Fibroblast of skin of left quadriceps (primary cell): ENCODE data around the gene S100P.
A peak's percentile ranks its signal among the peaks of the same experiment; 100 is the strongest.

Source experiments
- DNase-seq, 2 experiments: peaks; one replicate each; pipeline ENCODE4 v3.0.0-alpha.2; 2013; ENCODE audit warnings: low read depth in 2 of 2

S100P gene

DNA sequence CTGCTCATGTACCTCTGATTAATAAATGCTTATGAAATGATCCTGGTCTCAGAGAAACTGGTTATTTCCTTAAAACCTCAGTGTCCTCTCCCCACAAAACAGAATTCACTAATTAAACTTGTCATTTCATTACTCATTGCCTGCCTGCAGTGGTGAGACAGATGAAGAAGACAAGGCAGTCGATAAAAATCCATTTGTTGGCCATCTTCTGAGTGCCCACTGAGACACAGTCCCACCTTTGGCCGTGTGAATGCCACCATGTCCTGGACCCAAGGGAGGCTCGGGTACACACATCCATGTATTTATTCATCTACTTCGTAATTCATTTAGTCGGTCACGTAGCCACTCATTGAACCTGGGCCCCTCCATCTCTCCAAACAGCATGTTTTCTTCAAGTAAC, 3.5 kb downstream of the S100P start:
- no peak for DNase-seq

DNA sequence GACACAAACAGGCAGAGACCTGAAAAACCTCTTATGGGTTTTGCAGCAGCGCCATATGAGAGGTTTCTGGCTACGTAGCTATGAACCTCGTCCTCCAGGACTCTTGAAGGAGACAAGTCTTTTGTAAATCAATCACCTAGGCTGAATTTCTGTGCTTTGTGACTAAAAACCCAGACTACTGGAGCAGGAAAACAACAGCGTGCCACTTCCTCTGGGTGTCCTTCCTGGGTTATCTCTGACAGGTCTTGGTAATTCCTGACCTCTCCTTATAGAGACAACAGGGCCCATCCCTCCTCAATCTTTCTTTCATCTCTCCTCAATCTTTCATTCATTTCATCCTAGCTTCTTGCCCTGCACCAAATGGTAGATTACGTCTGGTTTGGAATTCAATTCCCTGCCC, 5.7 kb downstream of the S100P start:
- no peak for DNase-seq

DNA sequence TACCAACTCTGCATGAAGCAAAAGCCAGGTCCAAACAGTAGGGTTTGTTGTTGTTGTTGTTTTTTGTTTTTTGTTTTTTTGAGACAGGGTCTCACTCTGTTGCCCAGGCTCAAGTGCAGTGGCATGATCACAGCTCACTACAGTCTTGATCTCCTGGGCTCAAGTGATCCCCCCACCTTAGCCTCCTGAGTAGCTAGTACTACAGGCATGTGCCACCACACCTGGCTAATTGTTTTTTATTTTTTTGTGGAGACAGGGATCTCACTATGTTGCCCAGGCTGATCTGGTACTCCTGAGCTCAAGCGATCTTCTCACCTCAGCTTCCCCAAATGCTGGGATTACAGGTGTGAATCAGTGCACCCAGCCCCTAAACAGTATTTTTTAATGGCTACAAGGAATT, 6.2 kb downstream of the S100P start:
- no peak for DNase-seq

DNA sequence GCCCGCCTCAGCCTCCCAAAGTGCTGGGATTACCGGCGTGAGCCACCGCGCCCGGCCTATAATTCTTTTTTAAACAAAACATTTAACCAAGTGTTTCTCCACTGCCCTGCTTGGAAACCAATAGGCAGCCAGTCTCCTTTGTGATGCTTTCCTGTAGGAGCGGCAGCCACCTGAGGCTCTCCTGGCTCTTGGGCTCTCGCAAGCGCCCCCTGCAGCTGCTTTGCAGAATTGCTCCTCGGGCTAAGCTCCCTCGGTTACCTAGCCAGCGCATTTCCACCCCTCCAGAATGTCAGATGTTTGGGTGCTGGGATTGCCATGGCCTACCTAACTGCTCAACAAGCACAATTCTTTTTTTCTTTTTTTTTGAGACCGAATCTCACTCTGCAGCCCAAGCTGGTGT, 7.7 kb downstream of the S100P start:
- DNase-seq, result no peak

DNA sequence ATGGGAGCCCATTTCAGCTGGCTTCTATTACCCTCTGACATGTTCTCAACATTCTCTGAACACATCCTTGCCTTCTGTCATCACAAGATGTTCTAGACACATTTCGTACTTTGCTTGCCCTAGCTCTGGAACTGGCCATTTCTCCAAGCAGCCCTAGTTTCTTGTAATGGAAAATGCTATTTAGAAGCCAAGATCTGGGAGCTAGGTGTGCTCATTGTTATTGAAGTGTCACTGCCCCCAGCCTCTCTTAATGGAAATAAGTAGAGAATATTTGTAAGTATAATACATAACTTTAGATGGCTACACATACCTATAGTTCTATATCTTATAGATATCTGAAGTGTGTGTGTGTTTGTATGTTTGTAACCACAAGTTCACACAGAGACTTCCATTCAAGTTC, 9.1 kb downstream of the S100P start:
- no peak for DNase-seq

DNA sequence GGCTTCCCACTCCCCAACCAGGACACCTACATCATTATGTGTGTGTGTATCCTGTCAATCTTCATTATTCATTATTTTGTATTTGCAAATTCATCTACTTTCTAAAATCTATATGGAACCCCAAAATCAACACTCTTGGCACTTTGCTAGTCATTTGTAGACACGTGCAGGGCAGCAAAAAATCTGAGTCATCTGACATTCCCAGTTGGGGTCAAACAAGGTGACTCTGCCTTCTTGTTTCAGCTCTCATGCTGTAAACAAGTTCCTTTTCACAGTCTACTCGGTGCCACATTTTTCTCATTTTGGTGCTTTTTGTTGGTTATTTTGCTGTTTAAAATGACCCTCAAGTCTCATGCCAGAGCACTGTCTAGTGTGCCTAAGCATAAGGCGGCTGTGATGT, 10.1 kb downstream of the S100P start:
- no peak for DNase-seq

DNA sequence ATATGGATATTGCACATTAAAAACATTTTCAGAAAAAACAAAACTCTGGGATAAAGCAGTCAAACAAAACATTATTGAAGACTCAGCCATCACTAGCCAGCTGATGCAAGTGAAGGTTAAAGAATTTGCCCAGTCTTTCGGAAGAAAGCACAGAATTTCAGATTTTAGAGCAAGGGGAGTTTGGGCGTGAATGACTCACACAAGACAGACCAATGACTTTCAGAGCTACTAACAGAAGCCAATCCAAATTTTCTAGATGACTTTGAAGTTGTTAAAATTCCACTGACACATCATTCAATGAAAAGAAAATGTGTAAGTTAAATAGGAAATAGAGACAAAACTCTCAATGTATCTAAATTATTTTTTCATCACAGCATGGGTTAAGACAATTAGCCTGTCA, 12.0 kb downstream of the S100P start:
- DNase-seq, result no peak

DNA sequence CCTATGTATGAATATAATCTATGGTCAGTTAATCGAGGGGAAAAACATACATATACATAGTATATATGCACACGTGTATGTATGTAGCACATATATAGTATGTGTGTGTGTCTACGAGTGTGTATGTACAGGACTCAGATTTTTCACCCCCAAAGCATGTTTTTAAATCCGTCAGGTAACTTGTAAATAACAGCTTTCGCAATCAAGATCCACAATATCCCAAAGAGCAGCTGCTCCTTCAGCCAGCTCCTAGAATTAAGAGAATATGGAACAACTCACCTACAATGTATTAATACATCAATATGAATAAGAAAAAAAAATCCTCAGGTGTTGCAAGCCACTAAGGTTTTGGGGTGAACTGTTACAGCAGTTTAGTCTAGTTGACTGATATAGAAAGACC, 12.5 kb downstream of the S100P start:
- no peak for DNase-seq

DNA sequence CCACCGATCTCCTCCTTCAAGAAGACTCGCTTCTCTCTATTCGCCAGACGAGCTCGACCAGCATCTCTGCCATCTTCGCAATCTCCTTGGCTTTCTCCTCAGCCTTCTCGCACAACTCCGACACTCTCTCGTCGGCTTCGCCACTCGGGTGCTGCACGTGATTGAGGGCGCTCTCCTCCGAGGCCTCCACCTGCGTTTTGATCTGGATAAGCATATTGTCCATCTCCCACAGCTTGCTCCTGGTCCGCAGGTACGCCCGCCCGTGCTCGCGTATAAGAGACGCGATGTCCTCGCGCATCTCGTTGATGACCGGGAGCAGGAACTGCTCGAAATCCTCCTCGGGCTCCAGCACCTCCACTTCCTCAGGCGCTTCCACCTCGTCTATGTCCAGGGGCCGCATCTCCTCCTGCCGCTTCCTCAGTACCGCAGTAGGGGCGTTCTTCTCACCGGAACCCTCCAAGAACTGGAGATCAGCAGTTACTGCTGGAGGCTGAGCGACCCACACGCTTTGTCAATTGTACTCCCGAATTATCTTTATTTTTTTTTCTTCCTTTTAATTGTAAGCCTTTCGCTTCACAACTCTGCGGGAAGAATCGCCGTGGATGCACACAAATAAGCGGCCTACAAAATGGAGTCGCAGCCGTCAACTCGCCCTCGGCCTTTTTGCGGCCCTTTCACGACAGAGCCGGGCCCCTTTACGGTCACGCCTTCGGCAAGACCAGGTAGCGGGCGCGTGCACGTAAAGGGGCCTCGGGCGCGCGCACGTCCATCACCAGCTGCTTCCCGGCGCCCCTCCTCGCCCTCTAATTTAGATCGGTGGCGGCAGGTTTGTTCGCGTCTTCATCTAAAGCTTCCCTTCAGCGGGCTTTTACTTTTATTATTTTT, 15.8 kb downstream of the S100P start, which contains the start of gene MRFAP1L1:
Gene MRFAP1L1 (minus strand): TSS at position 636 of the 885 bp plus-strand sequence. CDS start 236 bp downstream, at position 400.
- DNase-seq, result peak; percentile 93

DNA sequence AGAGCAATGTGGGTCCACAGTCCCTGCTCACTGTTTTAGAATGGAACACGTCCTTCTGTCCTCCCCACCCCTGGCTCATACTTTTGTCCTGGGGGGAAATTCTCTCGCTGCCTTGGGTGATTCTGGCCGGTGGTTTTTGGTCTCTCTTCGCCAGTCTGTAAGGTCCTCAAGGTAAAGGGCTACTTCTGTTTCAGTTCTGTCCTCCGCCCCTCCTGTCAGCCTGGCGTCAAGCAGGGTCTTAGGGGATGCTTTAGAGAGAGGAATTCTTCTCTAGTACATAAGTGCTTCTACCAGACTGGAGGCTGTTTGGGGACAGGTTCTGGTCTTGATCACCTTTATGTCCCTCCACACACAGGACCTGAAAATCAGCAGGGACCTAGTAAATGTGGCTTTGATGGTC, 16.6 kb downstream of the S100P start:
- no peak for DNase-seq

DNA sequence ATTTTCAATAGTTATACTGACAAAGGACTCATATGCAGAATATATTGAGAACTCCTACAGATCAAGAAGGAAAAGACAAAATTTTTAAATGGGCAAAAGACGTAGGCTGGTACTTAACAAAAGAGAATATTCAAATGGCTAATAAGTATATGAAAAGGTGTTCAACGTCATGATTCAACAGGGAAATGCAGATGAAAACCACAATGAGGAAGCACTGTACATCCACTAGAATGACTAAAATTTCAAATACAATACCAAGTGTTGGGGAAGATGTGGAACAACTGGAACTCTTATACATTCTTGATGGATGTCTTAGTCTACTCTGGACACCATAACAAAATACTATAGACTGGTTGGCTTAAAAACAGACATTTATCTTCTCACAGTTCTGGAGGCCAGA, 17.3 kb downstream of the S100P start:
- no peak for DNase-seq

DNA sequence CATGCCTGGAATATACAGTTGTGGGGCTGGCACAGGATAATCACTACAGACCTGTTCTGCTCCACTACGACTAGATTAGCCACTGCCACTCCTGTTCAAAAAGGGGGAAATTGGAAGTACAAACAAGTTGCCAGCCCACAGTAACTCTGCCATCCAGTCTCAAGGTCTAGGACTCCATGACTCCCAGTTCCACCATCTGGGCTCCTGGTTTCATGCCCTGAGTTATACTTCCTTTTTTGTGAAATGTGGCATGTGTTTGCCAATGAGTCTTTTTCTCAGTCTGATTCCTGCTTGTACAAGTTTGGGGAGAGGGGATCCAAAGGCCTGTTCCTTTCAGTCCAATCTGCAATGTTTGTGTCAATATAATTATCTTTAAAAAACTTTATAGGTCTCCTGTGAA, 21.3 kb downstream of the S100P start:
- DNase-seq, result no peak

DNA sequence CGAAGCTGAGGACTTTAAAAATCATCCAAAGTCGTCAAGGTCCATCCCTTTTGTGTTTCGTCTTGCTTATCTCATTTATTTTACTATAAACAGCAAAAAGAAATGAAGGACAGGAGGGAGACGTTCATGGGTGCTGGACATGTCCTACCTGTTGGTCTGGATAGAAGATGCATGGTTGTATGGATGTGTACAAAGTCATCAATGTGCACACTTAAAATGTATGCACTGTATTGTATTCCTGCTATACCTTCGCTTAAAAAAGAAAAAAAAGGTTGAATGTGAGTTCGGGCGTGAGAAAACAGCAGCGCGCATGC, 22.0 kb downstream of the S100P start:
- DNase-seq, result no peak

DNA sequence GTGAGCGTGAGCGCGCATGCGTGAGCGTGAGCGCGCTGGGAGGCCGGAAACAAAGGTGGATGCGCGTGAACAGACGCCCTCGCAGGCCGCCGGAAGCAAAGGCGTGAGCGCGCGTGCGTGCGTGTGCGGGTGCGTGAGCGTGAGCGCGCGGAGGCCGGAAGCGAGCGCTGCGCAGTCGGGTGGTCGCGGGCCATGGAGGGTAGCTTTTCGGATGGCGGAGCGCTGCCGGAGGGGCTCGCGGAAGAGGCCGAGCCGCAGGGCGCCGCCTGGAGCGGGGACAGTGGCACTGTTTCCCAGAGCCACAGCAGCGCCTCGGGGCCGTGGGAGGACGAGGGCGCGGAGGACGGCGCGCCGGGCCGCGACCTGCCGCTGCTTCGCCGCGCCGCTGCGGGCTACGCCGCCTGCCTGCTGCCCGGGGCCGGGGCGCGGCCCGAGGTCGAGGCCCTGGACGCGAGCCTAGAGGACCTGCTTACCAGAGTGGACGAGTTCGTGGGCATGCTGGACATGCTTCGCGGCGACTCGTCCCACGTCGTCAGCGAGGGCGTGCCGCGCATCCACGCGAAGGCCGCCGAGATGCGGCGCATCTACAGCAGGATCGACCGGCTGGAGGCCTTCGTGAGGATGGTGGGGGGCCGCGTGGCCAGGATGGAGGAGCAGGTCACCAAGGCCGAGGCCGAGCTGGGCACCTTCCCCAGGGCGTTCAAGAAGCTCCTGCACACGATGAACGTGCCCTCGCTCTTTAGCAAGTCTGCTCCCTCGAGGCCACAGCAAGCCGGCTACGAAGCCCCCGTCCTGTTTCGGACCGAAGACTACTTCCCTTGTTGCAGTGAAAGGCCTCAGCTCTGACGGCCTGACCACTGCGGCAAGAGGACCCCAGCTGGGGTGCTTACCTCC, 22.6 kb downstream of the S100P start, which contains the start of gene BLOC1S4:
Gene BLOC1S4 (plus strand): TSS at position 157 of the 894 bp plus-strand sequence. CDS start 36 bp downstream, at position 193.
- DNase-seq, result peak; percentile 82 to 85

DNA sequence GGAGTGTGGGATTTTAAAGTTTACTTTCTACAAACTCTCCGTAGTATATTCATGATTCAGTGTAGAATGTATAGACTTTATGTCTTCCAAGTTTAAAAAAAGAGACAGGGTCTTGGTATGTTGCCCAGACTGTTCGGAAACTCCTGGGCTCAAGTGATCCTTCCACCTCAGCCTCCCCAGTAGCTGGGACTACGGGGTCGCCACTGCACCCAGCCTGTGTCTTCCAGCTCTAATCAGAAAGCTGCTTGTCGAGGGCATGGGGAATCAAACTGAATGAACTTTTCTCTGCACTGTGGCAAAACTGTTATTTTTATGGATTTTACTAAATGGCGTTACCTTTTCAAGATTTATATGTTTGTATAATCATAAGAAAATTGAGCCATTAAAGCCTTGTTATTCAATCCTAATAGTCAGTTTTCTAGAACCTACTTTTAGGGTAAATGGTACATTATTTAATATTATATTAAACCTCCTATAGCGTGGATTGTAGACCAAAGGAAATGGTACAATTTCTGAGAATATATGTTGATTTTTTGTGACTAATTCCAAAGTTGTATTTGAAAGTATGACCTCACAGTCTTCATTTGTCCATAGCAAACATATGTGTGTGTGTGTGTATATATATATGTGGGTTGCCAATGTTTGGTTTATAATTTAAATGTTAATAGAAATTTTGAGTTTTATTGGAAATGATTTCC, 23.4 kb downstream of the S100P start:
- no peak for DNase-seq

DNA sequence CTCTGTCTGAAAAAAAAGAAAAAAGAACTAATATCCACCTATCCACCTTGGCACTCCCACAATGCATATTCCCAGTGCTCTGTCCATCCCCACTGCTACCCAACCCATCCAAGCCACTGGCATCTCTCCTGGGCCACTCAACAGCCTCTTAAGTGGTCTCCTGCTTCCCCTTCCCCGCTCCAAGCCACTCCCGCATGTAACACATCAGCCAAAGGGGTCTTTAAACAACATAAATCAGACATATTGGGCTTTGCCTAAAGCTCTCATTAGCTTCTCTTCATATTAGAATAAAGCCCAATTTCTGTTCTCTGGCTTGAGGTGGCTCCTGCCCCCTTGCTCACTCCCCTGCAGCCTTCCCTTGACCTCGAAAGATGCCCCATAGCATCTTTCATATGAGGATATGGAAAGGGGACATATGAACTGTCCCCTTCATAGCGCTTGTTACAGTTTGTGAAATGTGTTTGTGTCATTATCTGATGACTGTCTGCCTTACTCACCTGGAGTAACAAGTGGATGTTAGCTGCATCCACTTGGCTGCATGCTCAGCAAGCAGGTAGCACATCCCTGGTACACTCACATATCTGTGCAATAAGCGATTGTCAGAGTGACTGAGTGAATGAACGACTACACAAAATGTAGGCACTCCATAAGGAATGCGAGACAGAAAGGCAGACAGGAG, 25.4 kb downstream of the S100P start:
- DNase-seq, result no peak

DNA sequence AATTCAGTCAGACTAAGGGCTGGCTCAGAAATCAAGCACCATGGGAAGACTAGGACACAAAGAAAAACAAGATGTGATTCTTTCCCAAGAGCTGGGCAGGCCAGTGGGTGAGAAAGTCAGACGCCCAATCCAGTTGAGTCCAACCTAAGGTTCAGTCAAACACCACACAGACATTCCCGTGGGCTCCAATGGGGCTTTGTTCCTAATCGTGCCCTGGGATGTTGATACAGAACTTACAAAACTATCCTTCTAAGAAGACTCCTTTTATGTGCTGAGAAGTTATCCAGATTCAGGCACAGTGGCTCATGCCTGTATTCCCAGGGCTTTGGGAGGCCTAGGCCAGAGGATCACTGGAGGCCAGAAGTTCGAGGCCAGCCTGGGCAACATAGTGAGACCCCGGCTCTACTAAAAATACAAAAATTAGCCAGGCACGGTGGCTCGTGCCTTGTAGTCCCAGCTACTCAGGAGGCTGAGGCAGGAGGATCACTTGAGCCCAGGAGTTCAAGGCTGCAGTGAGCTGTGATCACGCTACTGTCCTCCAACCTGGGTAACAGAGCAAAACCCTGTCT, 26.0 kb downstream of the S100P start:
- no peak for DNase-seq

DNA sequence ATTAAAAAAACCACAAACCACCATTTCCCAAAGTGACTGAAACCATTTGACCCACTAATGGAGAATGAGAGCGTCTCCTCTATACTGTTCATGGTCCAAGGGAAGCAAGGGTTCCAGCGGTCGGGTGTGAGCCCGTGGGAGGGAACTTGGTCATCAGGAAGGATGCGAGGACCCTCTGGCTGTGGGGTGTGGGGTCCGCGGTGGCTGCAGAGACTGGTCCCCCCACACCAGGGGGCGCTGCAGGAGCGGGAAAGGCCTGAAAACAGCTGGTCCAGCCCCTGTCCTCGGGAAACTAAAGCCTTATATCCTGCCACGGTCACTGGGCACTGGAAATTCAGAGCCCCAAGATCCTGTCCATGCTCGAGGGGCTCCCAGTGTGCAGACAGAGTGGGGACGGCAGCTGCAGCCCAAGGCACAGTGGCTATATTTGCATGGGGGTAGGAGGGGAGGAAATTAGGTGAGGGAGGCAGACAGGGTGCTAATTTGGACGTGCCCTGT, 26.6 kb downstream of the S100P start:
- peak; percentile 33 to 41 for DNase-seq

DNA sequence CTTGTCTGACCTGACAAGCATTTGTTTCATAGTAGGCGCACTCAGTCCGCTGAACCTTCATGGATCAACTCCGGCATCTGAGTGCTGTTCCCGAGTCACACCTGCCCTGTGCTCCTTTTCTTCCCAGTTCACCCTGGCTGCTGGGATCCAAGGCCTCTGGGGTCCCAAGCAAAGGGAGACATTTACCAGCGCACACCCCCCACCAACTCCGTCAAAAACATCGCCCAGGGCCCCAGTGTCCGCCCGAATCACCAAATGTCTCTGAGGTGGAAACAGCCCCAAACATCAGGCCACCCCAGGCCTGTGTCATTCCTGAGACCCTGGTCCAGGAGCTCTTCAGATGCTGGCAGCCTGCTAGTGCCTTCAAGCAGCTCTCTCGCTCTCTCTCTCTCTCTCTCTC, 27.4 kb downstream of the S100P start:
- no peak for DNase-seq

DNA sequence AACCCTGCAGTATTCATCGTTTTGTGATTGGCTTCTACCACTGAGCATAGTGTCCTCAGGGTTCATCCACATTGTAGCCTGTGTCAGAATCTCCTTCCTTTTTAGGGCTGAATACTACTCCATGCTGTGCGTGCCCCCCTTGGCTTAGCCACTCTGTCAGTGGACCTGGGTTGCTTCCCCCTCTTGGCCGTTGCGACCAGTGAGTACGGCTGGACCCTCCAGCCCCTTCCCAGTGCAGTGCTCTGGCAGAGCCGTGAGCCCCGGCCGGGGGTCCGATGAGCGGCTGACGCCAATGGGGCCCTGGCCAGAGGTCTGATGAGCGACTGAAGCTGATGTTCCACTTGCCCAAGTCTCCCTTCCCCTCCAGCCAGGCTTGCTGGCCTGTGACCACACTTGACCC, 29.2 kb downstream of the S100P start:
- DNase-seq, result no peak

DNA sequence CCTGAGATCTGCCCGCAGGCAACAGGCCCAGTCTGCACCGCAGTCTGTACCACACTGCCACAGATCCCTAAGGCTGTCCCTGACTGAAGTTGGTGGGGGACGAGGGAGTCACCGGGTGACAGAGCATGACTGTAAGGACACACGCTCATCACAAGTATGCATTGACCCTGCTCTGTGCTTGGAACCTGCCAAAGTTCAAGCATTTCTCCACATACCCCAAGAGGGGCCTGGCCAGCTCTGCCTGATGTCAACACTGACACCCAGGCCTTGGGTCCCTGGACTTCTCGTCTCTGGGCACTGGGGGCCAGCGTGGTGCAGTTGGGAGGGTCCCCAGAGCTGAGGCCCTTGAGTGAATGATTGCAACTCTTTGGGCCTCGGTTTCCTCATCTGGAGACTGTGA, 30.2 kb downstream of the S100P start:
- DNase-seq, result no peak
